Erythroblast (primary cell): ENCODE results near the gene DLL4.

ENCODE experiments used
- GATA1 ChIP-seq: IDR thresholded peaks from 2 replicates; pipeline ENCODE4 v1.6.1; 2011; ENCODE audit warnings: low read depth, mild to moderate bottlenecking, control low read depth, low read length, moderate library complexity
- POLR2A ChIP-seq: IDR thresholded peaks from 2 replicates; pipeline ENCODE4 v1.6.1; 2011; ENCODE audit warnings: mild to moderate bottlenecking, low read length

GRCh38 chr15:40937762-40938535 is 8.8 kb downstream of the DLL4 start:
- TF ChIP-seq POLR2A (no peak), GATA1 (no peak)
